AG09309 (cell line): ENCODE results near the gene MED16.
"Not testable (repeated sequence)": the region's sequence is repeated elsewhere in the genome, so short reads cannot be mapped to it uniquely, and the experiment has no call there.

Experiments used
- DNase-seq: peaks from one replicate; pipeline ENCODE4 v3.0.0-alpha.2; 2010; ENCODE audit warnings: low read depth
- H3K4me3 ChIP-seq: 2 replicates; pipeline ENCODE4 v1.5.1; 2011; ENCODE audit warnings: mild to moderate bottlenecking, low read depth, low read length, moderate library complexity; ENCODE audit not compliant: control insufficient read depth
- TF ChIP-seq, protein P1 (sequence below): IDR thresholded peaks from 2 replicates; pipeline ENCODE4 v1.5.1; 2011; ENCODE audit warnings: mild to moderate bottlenecking, low read depth, low read length, inconsistent platforms; ENCODE audit not compliant: insufficient read depth, control insufficient read depth; ENCODE audit errors: missing control alignments

MED16 gene

GRCh38 chr19:882871-883497 is 10.0 kb downstream of the MED16 start:
- TF ChIP-seq, protein P1, sequence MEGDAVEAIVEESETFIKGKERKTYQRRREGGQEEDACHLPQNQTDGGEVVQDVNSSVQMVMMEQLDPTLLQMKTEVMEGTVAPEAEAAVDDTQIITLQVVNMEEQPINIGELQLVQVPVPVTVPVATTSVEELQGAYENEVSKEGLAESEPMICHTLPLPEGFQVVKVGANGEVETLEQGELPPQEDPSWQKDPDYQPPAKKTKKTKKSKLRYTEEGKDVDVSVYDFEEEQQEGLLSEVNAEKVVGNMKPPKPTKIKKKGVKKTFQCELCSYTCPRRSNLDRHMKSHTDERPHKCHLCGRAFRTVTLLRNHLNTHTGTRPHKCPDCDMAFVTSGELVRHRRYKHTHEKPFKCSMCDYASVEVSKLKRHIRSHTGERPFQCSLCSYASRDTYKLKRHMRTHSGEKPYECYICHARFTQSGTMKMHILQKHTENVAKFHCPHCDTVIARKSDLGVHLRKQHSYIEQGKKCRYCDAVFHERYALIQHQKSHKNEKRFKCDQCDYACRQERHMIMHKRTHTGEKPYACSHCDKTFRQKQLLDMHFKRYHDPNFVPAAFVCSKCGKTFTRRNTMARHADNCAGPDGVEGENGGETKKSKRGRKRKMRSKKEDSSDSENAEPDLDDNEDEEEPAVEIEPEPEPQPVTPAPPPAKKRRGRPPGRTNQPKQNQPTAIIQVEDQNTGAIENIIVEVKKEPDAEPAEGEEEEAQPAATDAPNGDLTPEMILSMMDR, result no peak
- no peak for DNase-seq
- H3K4me3 ChIP-seq, result no peak overlapping the region

- TF ChIP-seq, protein P1, result no peak
- no peak for DNase-seq
- no peak overlapping the region for H3K4me3 ChIP-seq
These were observed 11.5 kb downstream of the MED16 start for GRCh38 chr19:881385-882071.

- no peak overlapping the region for H3K4me3 ChIP-seq
- TF ChIP-seq, protein P1, result no peak
- no peak for DNase-seq
These were observed 13.1 kb downstream of the MED16 start for GRCh38 chr19:879711-880438.

- H3K4me3 ChIP-seq, DNase-seq: not testable (repeated sequence)
These were observed 14.0 kb downstream of the MED16 start for GRCh38 chr19:878751-879561.

GRCh38 chr19:877992-878660 is 14.9 kb downstream of the MED16 start:
- not testable (repeated sequence) for DNase-seq, H3K4me3 ChIP-seq

- TF ChIP-seq, protein P1, result no peak
- DNase-seq, result no peak
- H3K4me3 ChIP-seq, result no peak overlapping the region
These were observed 16.1 kb downstream of the MED16 start for GRCh38 chr19:876780-877314.

- no peak overlapping the region for H3K4me3 ChIP-seq
- TF ChIP-seq, protein P1, result no peak
- DNase-seq, result no peak
These were observed 16.9 kb downstream of the MED16 start for GRCh38 chr19:876089-876488.
